Cardiac fibroblast (primary cell): Measurements from ENCODE around the gene DUSP1.
A peak's percentile ranks its signal among the peaks of the same experiment; 100 is the strongest.

Experiments
- DNase-seq, 2 donors: peaks; one replicate each; pipeline versions ENCODE4 v3.0.0 to v3.0.0-alpha.2; 2010; ENCODE audit warnings: low read depth in 2 of 2
- H3K4me3 ChIP-seq, 2 donors: replicated peaks in 1 of 2; 1 replicate in 1 of 2; 2 replicates in 1 of 2; pipeline ENCODE4 v1.5.1; 2011; ENCODE audit warnings: low read depth in 2 of 2, low read length in 2 of 2, mild to moderate bottlenecking in 2 of 2, moderate library complexity in 1 of 2
- TF ChIP-seq, protein P1 (sequence below): IDR thresholded peaks from one replicate; pipeline ENCODE4 v1.5.1; 2011; ENCODE audit warnings: low read depth, mild to moderate bottlenecking, low read length, inconsistent platforms

The DUSP1 gene

DNA sequence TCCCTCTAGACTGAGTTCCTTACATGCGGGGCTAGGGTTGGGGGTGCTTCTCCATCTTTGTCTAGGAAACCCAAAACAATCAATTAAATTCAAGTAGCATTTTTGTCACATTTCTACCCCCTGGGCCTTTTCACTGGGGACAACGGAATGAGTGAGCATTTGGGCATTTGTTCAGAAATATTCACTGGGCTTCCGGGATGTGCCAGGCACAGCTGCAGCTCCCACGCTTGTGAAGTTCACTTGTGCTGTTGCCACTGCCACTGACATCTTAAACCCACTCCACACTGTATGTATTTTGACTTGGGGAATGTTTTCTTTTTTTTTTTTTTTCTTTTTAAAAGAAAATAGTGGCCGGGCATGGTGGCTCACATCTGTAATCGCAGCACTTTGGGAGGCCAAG is 31.6 kb downstream of the DUSP1 start:
- no peak for DNase-seq
- H3K4me3 ChIP-seq: no peak overlapping the region
- TF ChIP-seq, protein P1, sequence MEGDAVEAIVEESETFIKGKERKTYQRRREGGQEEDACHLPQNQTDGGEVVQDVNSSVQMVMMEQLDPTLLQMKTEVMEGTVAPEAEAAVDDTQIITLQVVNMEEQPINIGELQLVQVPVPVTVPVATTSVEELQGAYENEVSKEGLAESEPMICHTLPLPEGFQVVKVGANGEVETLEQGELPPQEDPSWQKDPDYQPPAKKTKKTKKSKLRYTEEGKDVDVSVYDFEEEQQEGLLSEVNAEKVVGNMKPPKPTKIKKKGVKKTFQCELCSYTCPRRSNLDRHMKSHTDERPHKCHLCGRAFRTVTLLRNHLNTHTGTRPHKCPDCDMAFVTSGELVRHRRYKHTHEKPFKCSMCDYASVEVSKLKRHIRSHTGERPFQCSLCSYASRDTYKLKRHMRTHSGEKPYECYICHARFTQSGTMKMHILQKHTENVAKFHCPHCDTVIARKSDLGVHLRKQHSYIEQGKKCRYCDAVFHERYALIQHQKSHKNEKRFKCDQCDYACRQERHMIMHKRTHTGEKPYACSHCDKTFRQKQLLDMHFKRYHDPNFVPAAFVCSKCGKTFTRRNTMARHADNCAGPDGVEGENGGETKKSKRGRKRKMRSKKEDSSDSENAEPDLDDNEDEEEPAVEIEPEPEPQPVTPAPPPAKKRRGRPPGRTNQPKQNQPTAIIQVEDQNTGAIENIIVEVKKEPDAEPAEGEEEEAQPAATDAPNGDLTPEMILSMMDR: no peak

DNA sequence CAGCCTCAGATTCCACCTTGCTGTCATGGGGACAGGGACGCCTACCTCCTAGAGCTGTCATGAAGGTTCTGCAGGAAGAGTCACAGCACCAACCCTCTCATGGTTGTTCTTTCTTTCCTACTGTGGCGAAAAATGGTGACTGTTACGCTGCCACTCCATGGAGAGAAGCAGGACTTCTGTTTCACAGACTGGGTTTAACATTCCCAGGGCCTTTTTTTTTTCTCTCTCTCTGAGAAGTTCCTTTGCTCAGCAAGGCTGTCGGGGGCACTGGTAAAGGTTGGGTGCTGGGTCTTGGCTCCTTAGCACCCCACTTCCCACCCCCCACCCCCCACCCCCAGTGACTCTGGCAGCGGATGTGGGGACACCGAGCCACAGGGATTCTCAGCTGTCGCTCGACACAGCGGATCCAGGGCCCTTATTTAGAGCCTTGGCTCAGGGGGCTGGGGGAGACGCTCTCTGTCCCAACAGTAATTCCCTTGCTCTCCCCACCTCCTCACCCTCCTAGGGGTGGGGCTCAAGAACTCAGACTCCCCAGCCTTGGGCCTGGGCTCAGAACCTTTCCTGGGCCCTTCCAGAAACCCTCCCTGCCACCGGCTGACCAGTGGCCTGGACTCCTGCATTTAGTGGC is 34.4 kb downstream of the DUSP1 start:
- TF ChIP-seq, protein P1: no peak
- H3K4me3 ChIP-seq: no peak overlapping the region
- no peak for DNase-seq

DNA sequence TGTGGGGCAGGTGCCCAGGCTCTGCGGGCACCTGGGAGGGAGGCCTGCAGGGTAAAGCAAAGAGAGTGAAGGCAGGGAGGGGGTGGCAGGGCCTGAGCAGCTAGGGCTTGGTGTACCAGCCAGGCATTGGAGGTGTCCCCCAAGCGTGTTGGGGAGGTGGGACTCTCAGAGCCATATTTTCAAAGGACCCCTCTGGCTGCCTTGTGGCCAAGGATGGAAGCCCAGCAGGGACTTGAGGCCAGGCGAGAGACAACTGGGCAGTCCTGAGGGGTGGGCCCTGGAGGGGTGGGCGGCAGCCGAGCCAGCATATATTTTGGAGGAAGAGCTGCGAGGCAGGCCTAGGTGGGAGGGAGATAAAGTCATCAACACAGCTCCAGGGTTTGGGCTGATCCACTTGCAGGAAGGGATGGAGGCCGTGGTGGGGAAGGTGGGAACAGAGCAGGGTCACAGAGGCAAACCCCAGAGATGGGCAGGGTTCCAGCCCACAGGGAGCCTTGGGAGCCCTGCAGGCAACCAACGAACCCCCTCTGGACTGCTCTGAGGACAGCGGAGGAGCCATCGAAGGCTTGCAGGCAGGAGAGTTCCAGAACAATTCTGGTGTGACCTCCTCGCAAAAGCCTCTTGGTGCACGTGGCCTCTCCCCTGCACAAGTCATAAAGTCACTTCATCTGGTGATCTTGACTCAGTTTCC is 35.7 kb downstream of the DUSP1 start:
- TF ChIP-seq, protein P1: no peak

DNA sequence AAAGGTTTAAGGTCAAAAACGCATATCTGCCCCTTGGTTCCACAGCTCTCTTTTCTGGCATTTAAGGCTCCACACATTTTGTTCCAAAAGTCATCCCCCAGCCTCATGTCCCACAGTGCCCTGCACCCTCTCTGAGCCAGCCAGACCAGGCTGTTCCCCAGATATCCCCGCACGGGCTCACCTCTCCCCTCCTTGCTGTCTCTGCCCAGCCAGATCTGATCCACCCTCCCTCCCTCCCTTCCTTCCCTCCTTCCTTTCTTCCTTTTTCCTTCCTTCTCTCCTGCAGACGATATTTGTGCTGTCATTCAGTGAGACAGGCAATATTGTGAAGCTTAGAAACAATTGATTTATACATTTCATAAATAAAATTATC is 37.0 kb downstream of the DUSP1 start:
- DNase-seq: no peak
- TF ChIP-seq, protein P1: no peak
- no peak overlapping the region for H3K4me3 ChIP-seq

More for the DNA sequence above, 35.7 kb downstream of the DUSP1 start:
- no peak overlapping the region for H3K4me3 ChIP-seq
- no peak for DNase-seq

DNA sequence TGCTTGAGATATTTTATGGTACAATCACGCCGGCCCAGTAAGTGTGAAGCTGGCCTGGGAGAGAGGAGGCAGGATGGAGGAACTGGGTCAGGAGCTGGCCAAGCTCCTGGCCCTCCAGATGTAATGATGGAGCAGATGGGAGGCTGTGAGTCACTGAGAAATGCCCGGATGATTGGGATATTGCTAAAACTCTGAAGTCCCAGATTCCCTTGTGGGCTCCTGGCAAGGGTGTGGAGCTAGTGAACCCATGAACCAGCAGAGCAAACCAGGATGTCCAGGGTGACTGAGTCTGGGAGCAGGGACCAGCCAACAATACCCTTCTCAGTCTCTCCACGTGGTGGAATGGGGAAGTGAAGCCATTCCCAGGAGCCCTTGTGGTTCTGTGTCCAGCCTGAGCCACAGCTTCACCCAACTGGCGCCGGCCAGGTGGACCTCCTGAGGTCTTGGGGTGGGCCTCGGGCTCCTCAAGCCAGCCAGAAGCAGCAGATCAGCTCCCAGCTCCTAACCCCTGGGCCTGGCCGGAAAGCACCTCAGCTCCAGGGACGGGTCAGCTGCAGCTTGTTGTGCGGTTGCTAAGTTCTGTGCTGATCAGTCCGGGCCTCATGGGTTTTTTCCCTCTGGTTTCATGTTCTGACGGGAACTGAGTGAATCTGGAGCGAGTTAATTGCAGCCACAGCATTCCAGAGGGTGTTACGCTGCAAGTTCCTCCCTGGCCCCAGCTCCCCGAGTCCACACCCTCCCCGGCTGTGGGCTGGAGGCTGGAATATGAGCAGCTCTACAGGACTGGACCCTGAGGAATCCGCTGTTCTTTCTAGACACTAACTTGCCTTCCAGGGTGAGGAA is 37.6 kb downstream of the DUSP1 start:
- no peak overlapping the region for H3K4me3 ChIP-seq

DNA sequence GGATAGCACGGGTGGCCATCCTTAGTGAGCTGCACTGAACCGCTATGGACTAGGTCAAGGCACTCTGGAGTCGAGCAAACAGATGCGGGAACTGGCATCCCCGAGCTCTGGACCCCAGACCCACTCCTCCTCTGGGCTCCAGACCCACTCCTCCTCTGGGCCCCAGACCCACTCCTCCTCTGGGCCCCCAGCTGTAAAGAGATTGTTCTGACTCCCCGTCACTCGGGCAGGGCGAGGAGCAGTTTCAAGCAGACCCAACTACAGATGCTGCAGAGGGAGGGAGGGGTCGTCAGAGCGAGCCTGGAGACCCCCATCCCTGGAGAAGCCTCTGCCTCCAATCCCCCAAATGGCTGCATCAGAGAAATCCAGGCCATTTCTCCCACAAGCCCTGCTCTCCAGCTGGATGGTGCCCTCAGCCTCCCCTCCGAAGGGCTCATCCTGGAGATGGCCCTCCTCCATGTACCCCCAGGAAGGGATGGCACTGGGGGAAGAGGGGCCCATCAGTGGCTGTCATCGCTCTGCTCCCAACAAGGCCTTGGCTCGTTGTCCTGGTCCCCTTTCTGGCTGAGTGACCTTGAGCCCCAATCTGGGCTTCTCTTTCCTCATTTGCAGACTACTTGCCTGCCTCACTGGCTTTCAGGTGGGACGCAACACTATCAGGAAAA is 38.7 kb downstream of the DUSP1 start:
- TF ChIP-seq, protein P1: no peak
- no peak for DNase-seq
- no peak overlapping the region for H3K4me3 ChIP-seq

More for the DNA sequence above, 37.6 kb downstream of the DUSP1 start:
- peak; percentile 96 to 99 for DNase-seq
- TF ChIP-seq, protein P1: no peak
